ENCODE results near the gene SAFB. TPM values are rescaled to one million over a fixed set of nuclear protein-coding genes. Genes with fewer than 3 reads are reported as not detected.

The SAFB gene
- total RNA-seq, 4 donors from 2014 or later: 39.7 to 73.6 (median 65.2) TPM

DNA sequence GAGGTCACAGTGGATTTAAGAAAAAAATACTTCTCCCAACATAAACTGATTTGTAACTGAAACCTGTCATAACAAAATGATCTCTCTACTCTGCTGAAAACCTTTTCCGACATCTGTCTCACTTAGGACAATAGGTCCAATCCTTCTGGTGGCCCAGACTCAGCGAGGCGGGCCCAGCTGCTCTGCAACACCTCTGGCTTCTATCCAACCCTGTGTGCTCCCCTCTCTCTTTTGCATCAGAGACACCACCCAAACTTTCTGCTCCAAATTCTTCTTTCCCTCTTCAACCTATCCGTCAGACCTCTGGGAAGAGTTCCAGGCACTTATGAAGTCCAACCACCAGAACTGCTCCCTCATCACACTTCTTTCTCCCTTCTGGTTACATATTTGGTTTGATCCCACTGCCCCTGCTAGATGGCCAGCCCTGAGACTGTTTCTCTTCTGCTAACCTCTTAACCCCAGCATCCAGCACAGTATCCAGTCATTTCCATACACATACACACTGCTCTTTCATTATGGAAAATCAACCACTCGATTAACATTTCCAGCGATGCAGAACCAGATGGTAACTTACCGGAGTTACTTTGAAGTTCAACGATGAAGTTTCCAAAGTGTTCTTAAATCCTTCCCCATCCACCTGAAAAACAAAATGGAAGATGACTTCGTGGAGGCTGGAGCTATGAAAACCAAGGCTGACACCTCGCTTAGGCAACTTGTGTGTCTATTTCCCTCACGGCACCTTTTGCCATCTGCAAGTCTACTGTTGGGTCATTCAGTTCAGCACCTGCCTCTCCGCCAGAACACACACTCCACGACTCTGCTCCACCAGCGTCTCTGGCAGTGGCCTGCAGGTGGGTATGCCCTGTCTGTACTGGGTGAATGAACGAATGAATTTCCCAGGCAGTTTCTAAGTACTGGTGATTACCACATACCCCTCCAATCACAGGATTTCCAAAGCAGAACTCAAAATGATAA, 9.7 kb upstream of the SAFB start:
- Histone ChIP-seq H3K27ac (no peak overlapping the region), H3K4me1 (peaks cover 0 to 9% (median 0%) of the 10 kb centered on the region in 3 donors), H3K36me3 (peaks cover 6 to 93% of the 10 kb centered on the region in 2 donors), H3K4me3 (no peak overlapping the region), H3K9me3 (no peaks in the 10 kb centered on the region), H3K27me3 (no peaks in the 10 kb centered on the region)
- 87 to 90% methylated on average over 7 to 11 of the region's 15 CpGs for WGBS, 2 donors (ENCODE audit: low coverage in 1 of 2)
- TF ChIP-seq EP300 (IDR thresholded peaks at IDR 0.05) (no peak), POLR2A (IDR thresholded peaks at IDR 0.05) (no peak), CTCF (IDR thresholded peaks at IDR 0.05) (no peak), POLR2AphosphoS5 (IDR thresholded peaks at IDR 0.05) (no peak)
- ATAC-seq: no peak

DNA sequence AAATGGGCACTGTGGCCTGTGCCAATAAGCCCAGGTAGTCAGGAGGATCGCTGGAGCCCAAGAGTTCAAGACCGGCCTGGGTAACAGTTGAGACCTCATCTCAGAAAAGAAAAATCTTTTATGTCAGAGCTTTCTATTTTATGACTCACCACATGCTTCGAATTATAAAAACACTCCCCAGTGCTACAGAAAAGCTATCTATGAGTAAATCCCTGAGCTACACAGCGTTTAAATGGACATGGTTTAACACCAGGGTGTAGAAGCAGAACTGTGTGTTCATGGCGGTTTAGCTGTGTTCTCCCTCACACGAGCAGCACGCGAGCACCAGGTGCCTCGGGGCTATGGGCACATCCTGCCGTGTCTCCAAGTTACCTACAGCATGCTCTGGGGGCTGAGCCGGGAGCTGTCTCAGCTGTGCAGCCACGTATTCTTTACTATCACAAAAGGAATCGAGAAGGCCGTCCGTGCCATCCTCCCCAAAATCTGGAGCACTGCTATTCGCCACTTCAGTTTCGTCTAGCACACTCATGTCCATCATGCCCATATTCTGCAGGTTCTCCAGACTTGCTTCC, 7.0 kb upstream of the SAFB start:
- Histone ChIP-seq H3K9me3 (no peaks in the 10 kb centered on the region), H3K36me3 (peaks cover 6 to 92% of the 10 kb centered on the region in 2 donors), H3K27ac (no peak overlapping the region), H3K4me3 (no peak overlapping the region), H3K4me1 (peaks cover 0 to 36% (median 7%) of the 10 kb centered on the region in 3 donors), H3K27me3 (no peaks in the 10 kb centered on the region)
- 85 to 98% methylated on average over 3 to 9 of the region's 17 CpGs for WGBS, 2 donors (ENCODE audit: low coverage in 1 of 2)
- no peak for ATAC-seq
- TF ChIP-seq POLR2A (IDR thresholded peaks at IDR 0.05) (no peak), POLR2AphosphoS5 (IDR thresholded peaks at IDR 0.05) (no peak), EP300 (IDR thresholded peaks at IDR 0.05) (no peak), CTCF (IDR thresholded peaks at IDR 0.05) (no peak)

DNA sequence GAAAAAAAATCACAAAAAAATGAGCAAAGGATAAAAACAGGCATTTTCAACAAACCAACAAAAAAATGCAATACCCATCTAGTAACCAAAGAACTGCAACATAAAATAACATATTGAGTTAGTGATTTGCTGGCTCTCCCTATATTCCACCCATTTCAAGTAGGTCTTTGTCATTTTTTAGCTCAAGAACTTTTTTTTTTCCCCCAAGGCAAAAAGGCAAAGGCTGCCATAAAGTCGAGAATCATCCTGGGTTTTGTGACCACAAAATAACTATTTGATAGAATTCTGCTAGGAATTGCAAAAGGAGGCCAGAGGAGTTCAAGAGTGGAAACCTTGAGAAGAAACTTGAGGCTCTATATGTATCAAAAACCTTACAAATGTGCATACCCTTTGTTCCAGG, 5.8 kb upstream of the SAFB start:
- Histone ChIP-seq H3K36me3 (peaks cover 6 to 89% of the 10 kb centered on the region in 2 donors), H3K4me1 (peaks cover 0 to 46% (median 12%) of the 10 kb centered on the region in 3 donors), H3K27ac (no peak overlapping the region), H3K27me3 (no peaks in the 10 kb centered on the region), H3K9me3 (no peaks in the 10 kb centered on the region), H3K4me3 (no peak overlapping the region)
- TF ChIP-seq CTCF (IDR thresholded peaks at IDR 0.05): no peak
- 89 to 90% methylated on average over 1 of the region's 1 CpG for WGBS, 2 donors (ENCODE audit: low coverage in 1 of 2)
- ATAC-seq: no peak

DNA sequence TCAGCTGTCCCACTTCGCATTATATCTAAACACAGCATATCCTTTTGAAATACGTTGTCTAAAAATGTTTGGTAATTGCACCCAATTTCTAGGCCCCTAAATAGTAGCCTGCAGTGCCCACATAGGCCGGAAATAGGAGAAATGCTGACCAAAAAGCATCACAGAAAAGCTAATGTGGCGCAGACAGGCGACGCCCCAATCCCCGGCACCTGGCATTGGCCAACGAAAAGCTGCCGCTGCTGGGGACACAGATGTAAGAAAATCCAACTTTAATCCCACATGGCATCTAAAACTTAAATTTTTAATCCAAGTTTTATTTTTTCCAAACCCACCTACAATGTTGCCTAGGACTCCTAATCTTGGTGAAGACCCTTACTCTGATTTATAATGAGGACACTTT, 4.3 kb upstream of the SAFB start:
- no peak for ATAC-seq
- no peak overlapping the region for H3K4me3 ChIP-seq
- H3K4me1 ChIP-seq: peaks cover 0 to 46% (median 12%) of the 10 kb centered on the region in 3 donors
- no peak overlapping the region for H3K27ac ChIP-seq
- no peaks in the 10 kb centered on the region for H3K27me3 ChIP-seq
- H3K9me3 ChIP-seq: no peaks in the 10 kb centered on the region
- peaks cover 0 to 74% of the 10 kb centered on the region in 2 donors for H3K36me3 ChIP-seq
- TF ChIP-seq CTCF (IDR thresholded peaks at IDR 0.05): no peak
- TF ChIP-seq POLR2AphosphoS5 (IDR thresholded peaks at IDR 0.05): no peak
- no peak for TF ChIP-seq POLR2A (IDR thresholded peaks at IDR 0.05)
- TF ChIP-seq EP300 (IDR thresholded peaks at IDR 0.05): no peak
- WGBS, 2 donors (ENCODE audit: low coverage in 1 of 2): 86 to 94% methylated on average over 7 to 9 of the region's 9 CpGs

Measured in gastroesophageal sphincter (tissue), 4 donors.